HUES48 (cell line): Measurements from ENCODE around the gene THADA.
"Not testable (repeated sequence)": the region's sequence is repeated elsewhere in the genome, so short reads cannot be mapped to it uniquely, and the experiment has no call there.

Source experiments
- H3K27ac ChIP-seq: one replicate; pipeline ENCODE4 v1.7.0; 2013; ENCODE audit warnings: low read depth, low read length, inconsistent platforms
- H3K27me3 ChIP-seq: 2 replicates; pipeline ENCODE4 v1.6.1; 2013; ENCODE audit warnings: mild to moderate bottlenecking, low read length; ENCODE audit not compliant: control insufficient read depth, insufficient read depth
- H3K36me3 ChIP-seq: 2 replicates; pipeline ENCODE4 v1.6.1; 2013; ENCODE audit warnings: low read length; ENCODE audit not compliant: control insufficient read depth, insufficient read depth
- H3K4me1 ChIP-seq: 2 replicates; pipeline ENCODE4 v1.6.1; 2013; ENCODE audit warnings: mild to moderate bottlenecking, low read length; ENCODE audit not compliant: control insufficient read depth, insufficient read depth
- H3K4me3 ChIP-seq: 2 replicates; pipeline ENCODE4 v1.5.1; 2013; ENCODE audit warnings: mild to moderate bottlenecking, low read depth, low read length
- H3K9ac ChIP-seq: 2 replicates; pipeline ENCODE4 v1.6.1; 2013; ENCODE audit warnings: mild to moderate bottlenecking, low read depth, low read length, moderate library complexity
- H3K9me3 ChIP-seq: 2 replicates; pipeline ENCODE4 v1.6.1; 2013; ENCODE audit warnings: low read length; ENCODE audit not compliant: control insufficient read depth, insufficient read depth

The THADA gene

DNA sequence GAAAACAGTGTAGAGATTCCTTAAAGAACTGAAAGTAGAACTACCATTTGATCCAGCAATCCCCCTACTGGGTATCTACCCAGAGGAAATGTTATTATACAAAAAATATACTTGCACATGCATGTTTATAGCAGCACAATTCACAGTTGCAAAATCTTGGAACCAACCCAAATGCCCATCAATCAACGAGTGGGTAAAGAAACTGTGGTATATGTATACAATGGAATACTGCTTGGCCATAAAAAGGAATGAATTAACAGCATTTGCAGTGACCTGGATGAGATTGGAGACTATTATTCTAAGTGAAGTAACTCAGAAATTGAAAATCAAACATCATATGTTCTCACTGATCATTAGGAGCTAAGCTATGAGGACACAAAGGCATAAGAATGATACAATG lies 4.8 kb upstream of the THADA start:
- H3K9me3 ChIP-seq, H3K9ac ChIP-seq, H3K36me3 ChIP-seq, H3K4me1 ChIP-seq, H3K4me3 ChIP-seq, H3K27ac ChIP-seq, H3K27me3 ChIP-seq: not testable (repeated sequence)

DNA sequence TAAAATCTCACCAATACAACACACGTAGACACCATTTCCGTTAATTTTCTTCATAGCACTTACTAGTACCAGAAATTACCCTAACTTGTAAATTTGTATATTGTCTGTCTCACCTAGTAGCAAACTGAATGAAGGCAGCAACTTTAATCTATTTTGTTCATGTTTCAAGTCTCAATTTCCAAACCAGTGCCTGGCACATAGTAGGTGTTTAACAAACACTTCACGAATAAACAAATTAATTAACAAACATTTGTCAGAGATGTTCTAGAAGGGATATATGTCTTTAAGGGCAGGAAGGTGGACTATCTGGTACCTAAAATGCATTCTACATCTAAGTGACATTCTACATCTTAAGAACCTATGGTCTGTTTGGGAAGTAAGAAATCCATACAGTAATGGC lies 963 bp downstream of the THADA start:
- peak overlapping the region; percentile 90 for H3K4me3 ChIP-seq
- no peak overlapping the region; the same call in 1 of the 2 replicates for H3K9ac ChIP-seq
- no peak overlapping the region for H3K27ac ChIP-seq
- H3K9me3 ChIP-seq = no peaks in the 10 kb centered on the region
- H3K4me1 ChIP-seq = peaks cover 5% of the 10 kb centered on the region; the same call in 1 of the 2 replicates
- peaks cover 22% of the 10 kb centered on the region for H3K36me3 ChIP-seq
- no peaks in the 10 kb centered on the region for H3K27me3 ChIP-seq

DNA sequence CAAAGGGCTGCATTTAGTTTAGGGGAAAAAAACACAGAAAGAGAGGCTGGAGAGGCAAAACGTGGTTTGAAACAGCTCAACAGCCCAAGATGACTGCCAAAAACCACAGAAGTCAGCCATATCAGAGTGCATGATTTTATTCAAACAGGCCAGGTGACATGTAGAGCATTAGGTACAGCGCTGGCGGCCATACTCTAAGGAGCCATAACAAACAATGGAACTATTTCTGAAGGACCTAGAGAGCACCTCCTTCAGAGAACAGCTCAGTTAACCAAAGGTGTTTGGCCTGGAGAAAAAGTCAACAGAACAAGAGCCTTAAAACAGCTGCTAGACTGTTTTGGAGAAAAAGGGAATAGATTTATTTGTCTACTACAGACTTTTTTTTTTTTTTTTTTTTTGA lies 2.6 kb downstream of the THADA start:
- Histone ChIP-seq H3K27ac (no peak overlapping the region), H3K36me3 (peaks cover 38% of the 10 kb centered on the region), H3K9ac (no peak overlapping the region), H3K9me3 (no peaks in the 10 kb centered on the region), H3K4me1 (peaks cover 5% of the 10 kb centered on the region; the same call in 1 of the 2 replicates), H3K4me3 (no peak overlapping the region), H3K27me3 (no peaks in the 10 kb centered on the region)

DNA sequence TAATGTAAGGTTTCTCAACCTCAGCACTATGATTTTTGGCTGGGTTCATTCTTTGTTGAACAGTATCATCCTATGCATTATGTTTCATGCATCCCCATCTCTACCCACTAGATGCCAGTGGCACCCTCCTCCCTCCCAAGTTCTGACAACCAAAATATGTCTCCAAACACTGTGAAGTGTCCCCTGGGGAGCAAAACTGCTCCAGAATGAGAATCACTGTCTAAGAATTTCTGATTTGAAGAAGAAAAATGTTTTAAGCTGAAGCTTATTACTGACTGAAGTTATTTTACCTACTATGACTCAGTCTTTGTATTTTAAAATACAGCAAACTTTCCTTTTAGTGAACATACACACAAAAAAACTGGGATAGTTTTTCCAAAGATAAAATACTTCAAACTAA lies 3.4 kb downstream of the THADA start:
- no peak overlapping the region for H3K9ac ChIP-seq
- peaks cover 45% of the 10 kb centered on the region for H3K36me3 ChIP-seq
- no peaks in the 10 kb centered on the region for H3K27me3 ChIP-seq
- H3K4me3 ChIP-seq = no peak overlapping the region
- H3K4me1 ChIP-seq = peaks cover 5% of the 10 kb centered on the region; the same call in 1 of the 2 replicates
- no peaks in the 10 kb centered on the region for H3K9me3 ChIP-seq
- H3K27ac ChIP-seq = no peak overlapping the region

GRCh38 chr2:43585708-43586107 lies 10.1 kb downstream of the THADA start:
- Histone ChIP-seq H3K36me3 (peaks cover 86% of the 10 kb centered on the region), H3K4me3 (no peak overlapping the region)

DNA sequence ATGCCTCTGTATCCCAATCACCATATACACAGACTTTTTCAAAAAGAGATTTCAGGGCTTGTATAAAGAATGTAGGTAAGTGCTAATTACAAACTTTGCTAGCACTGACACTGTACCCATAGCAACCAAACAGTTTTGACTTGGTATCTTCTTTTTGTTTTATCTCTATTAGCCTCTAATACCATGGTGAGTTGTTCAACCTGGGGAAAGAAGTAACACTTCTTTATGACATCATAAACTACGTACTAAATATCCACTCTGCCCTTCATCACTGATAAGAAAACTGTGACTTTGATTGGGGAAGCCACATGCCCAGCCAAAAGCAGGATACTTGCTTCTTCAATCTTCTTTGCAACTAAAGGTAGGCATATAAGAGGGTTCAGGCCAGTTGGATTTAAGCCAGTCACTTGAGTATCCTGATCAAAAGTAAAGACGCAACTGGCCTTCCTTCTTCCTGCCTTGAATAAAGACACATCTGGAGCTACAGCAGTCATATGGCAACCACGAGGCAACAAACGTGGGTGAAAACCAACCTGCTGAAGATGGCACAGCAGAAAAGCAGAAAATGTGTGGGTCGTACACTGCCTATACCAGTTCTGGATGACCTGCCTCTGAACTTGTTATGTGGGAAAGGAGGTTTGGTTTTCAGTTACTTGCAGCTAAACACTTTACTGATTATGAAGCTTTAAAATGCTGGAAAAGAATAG lies 16.4 kb downstream of the THADA start:
- Histone ChIP-seq H3K4me1 (no peaks in the 10 kb centered on the region), H3K9me3 (no peaks in the 10 kb centered on the region), H3K4me3 (no peak overlapping the region), H3K27ac (no peak overlapping the region), H3K36me3 (peaks cover 85% of the 10 kb centered on the region), H3K27me3 (no peaks in the 10 kb centered on the region), H3K9ac (no peak overlapping the region)

More at GRCh38 chr2:43585708-43586107, 10.1 kb downstream of the THADA start:
- H3K9ac ChIP-seq = no peak overlapping the region
- H3K27me3 ChIP-seq = no peaks in the 10 kb centered on the region
- H3K9me3 ChIP-seq = no peaks in the 10 kb centered on the region
- no peaks in the 10 kb centered on the region for H3K4me1 ChIP-seq
- H3K27ac ChIP-seq = no peak overlapping the region

DNA sequence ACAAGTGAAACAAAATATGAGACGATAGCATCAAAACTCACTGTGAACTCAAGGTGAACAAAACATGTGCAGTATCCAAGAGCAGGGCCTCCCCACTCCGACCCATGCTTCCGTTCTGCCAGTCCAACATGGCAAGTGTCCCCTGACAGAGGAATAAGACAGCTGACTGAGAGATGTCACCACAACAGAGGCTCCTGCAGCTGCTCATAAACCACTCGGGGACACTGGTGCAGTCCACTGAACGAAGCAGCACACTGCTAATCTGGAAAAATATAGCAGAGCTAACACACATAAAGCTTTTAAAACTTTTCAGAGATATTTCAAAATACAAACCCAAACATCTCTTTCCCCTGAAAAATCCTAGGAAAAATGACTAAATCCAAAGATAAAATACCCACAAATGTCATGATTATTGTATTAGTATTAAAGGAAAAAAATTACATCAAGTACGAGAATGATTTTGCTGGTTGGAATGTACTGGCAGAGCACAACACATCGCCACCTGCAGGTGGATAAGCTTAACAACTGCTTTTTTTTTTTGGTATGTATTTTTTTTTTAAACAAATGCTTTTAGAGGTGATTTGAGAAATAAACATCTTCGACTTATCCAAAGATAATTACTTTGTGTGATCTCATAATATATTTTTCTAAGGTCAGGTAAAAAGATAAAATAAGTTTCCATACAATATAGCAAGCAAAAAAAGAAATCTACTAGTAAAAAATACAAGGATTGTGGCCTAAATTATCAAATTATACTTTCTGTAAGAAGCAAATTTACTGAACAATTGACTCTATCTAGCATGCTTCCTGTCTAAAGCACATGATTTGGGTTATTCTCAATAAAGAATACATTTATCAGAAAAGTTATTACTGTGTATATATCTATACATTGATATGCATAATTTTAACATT lies 18.6 kb downstream of the THADA start:
- Histone ChIP-seq H3K9me3 (no peaks in the 10 kb centered on the region), H3K27ac (no peak overlapping the region), H3K27me3 (no peaks in the 10 kb centered on the region), H3K4me3 (no peak overlapping the region), H3K9ac (no peak overlapping the region), H3K4me1 (no peaks in the 10 kb centered on the region), H3K36me3 (peaks cover 90% of the 10 kb centered on the region)

DNA sequence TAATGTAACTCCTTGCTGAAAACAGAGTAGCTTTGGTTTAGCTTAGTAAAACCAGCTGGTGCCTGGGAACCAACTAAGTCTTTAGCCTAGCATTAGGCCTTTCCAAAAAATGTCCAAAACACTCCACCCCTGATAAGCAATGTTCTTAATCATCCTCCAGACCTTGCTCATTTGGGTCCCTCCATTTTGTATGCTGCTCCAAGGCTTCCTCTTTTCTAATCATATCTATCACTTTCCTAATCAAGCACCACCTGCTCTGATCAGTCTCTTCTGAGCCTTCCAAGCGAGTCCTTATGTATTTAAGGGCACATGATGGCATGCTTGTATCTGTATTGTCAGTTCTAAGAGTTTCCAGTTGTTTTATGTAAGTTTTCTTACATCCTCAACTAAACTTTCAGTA lies 23.6 kb downstream of the THADA start:
- Histone ChIP-seq H3K4me3 (no peak overlapping the region), H3K9me3 (no peaks in the 10 kb centered on the region), H3K9ac (no peak overlapping the region), H3K36me3 (peaks cover 80% of the 10 kb centered on the region), H3K4me1 (no peaks in the 10 kb centered on the region), H3K27me3 (no peaks in the 10 kb centered on the region), H3K27ac (no peak overlapping the region)

DNA sequence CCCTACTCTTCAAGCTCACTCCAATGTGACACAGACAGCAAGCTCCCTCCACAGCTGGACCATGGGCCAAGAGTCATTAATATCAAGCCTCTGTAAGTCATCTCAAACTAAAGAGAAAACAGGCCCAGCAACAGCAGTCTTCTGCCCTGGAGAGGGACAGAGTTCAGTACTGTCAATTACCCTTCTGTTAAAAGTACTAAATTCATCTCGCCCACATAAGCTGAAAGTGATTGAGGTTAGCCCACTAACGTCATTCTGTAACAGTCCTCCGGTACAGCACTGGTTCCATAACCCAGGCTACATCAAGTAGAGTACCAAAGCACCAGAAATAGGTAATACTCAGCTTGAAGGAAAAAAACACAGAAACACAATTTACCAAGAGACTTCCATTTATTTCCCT lies 25.9 kb downstream of the THADA start:
- H3K4me1 ChIP-seq = no peaks in the 10 kb centered on the region
- H3K27me3 ChIP-seq = no peaks in the 10 kb centered on the region
- H3K9me3 ChIP-seq = no peaks in the 10 kb centered on the region
- peaks cover 73% of the 10 kb centered on the region for H3K36me3 ChIP-seq
- H3K9ac ChIP-seq = no peak overlapping the region
- H3K27ac ChIP-seq = no peak overlapping the region
- no peak overlapping the region for H3K4me3 ChIP-seq

- no peaks in the 10 kb centered on the region for H3K27me3 ChIP-seq
- H3K4me1 ChIP-seq = peaks cover 15% of the 10 kb centered on the region
- H3K27ac ChIP-seq = no peak overlapping the region
- H3K36me3 ChIP-seq = peaks cover 71% of the 10 kb centered on the region
- H3K9me3 ChIP-seq = no peaks in the 10 kb centered on the region
- no peak overlapping the region for H3K4me3 ChIP-seq
- no peak overlapping the region for H3K9ac ChIP-seq
Observed at GRCh38 chr2:43568228-43568627, 27.6 kb downstream of the THADA start.

- H3K36me3 ChIP-seq = peaks cover 53% of the 10 kb centered on the region
Observed at GRCh38 chr2:43566461-43566729, 29.4 kb downstream of the THADA start.

More at GRCh38 chr2:43566461-43566729, 29.4 kb downstream of the THADA start:
- Histone ChIP-seq H3K9me3 (no peaks in the 10 kb centered on the region), H3K9ac (no peak overlapping the region), H3K27ac (no peak overlapping the region), H3K27me3 (no peaks in the 10 kb centered on the region), H3K4me1 (peaks cover 15% of the 10 kb centered on the region), H3K4me3 (no peak overlapping the region)
